ENCODE measurements around the gene PRM3. TPM values are rescaled to one million over a fixed set of nuclear protein-coding genes. Genes with fewer than 3 reads are reported as not detected.

PRM3 gene
- total RNA-seq, 1 donor from 2014 or later = not detected

DNA sequence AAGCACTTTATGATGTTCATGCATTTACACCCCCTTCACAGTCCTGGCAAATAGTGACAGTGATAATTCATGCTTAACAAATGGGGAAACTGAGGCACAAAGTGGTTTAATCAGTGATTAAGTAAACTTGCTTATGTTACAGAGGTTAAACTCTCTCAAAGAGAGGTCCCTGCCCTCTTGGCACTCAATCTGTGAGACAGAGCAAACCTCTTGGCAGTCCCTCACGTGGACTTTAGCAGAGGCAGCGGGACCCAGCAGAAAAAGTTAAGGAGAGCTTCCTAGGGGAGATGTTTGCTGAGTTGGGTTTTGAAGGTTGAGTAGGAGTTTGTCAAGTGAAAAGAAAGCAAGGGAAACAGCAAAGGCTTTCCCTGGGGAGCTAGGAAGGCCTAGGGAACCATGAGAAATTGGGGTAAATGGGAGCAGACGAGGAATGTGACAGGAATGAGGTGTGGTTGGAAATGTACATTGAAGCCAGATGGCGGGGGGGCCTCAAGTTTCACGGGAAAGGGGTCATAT is 28.1 kb downstream of the PRM3 start:
- H3K9me3 Mint-ChIP-seq = no peaks in the 10 kb centered on the region

GRCh38 chr16:11242658-11243057 is 30.8 kb downstream of the PRM3 start:
- no peak overlapping the region for H3K4me3 Mint-ChIP-seq
- peaks cover 9% of the 10 kb centered on the region for H3K36me3 Mint-ChIP-seq (ENCODE audit: low read depth)
- DNase-seq = no peak
- no peaks in the 10 kb centered on the region for H3K27me3 Mint-ChIP-seq
- H3K9me3 Mint-ChIP-seq = no peaks in the 10 kb centered on the region
- no peak overlapping the region for H3K27ac Mint-ChIP-seq
- intact Hi-C loops (cut with micrococcal nuclease) = no loop called here
- H3K4me1 Mint-ChIP-seq = peaks cover 45% of the 10 kb centered on the region

More for the DNA sequence above, 28.1 kb downstream of the PRM3 start:
- H3K27ac Mint-ChIP-seq = peak overlapping the region; percentile 70
- H3K36me3 Mint-ChIP-seq (ENCODE audit: low read depth) = peaks cover 21% of the 10 kb centered on the region
- H3K27me3 Mint-ChIP-seq = no peaks in the 10 kb centered on the region
- DNase-seq = no peak
- intact Hi-C loops (cut with micrococcal nuclease) = no loop called here
- H3K4me1 Mint-ChIP-seq = peaks cover 40% of the 10 kb centered on the region
- no peak overlapping the region for H3K4me3 Mint-ChIP-seq

DNA sequence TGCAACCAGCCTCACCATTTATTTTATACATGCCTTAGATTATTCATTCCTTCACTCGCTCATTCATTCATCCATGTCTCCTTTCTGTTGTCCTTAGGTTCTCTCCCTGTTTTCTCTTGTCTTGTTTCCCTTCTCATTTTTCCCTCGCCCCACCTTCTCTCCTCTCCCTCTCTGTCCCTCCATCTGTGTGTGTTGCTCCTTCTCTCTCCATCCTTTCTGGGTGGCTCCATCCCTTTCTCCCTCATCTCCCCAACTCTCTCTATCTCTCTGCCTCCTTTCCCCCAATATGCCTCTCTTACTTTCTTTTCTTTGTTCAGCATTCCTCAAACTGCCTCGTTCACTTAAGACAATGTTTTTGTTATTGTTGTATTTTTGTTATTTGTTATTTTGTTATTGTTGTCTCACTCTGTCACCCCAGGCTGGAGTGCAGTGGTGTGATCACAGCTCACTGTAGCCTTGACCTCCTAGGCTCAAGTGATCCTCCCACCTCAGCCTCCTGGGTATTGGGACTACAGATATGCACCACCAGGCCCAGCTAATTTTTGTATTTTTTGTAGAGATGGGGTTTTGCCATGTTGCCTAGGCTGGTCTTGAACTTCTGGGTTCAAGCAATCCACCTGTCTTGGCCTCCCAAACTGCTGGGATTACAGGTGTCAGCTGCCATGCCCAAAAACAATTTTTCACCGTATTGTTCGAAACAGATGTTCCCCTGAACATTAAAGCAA is 31.8 kb downstream of the PRM3 start:
- Mint-ChIP-seq H3K4me1 (peaks cover 46% of the 10 kb centered on the region), H3K36me3 (ENCODE audit: low read depth) (peaks cover under 1% of the 10 kb centered on the region), H3K27me3 (no peaks in the 10 kb centered on the region), H3K27ac (no peak overlapping the region), H3K4me3 (no peak overlapping the region), H3K9me3 (no peaks in the 10 kb centered on the region)
- no peak for DNase-seq
- intact Hi-C loops (cut with micrococcal nuclease) = no loop called here

DNA sequence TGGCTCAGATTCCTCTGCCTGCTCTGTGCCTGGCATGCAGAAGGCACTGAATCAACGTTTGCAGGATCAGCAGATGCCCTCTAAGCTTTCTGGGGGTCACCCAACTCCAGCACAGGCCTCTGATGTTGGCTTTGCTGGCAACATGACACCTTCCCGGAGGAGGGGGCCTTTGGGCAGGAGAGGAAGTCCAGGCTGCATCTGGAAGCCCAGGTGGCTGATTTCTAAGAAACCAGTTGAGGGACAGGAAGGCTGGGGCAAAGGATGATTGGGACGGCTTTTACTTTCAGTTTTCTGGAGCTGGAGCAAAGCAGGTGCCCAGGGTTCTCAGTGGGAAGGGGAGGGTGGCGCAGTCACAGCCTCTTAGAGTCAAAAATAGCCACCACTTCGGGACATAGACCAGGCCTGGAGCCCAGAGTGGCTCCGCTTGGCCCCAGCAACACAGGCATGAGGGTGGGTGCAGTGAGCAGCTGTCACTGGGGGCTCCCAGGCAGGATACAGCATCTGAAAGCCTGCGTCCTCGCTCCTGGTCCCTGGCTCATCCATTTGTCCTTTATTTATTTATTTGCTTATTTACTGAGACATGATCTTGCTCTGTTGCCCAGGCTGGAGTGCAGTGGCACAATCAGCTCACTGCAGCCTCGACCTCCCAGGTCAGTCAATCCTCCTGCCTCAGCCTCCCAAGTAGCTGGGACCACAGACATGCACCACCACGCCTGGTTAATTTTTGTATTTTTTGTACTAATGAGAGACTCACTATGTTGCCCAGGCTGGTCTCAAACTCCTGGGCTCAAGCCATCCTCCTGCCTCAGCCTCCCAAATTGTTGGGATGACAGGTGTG is 32.6 kb downstream of the PRM3 start:
- peak overlapping the region; percentile 56 for H3K4me3 Mint-ChIP-seq
- peak; percentile 85 for DNase-seq
- peaks cover 42% of the 10 kb centered on the region for H3K4me1 Mint-ChIP-seq
- no peaks in the 10 kb centered on the region for H3K27me3 Mint-ChIP-seq
- intact Hi-C loops (cut with micrococcal nuclease) = no loop called here
- no peaks in the 10 kb centered on the region for H3K9me3 Mint-ChIP-seq
- no peaks in the 10 kb centered on the region for H3K36me3 Mint-ChIP-seq (ENCODE audit: low read depth)
- H3K27ac Mint-ChIP-seq = peak overlapping the region; percentile 83

GRCh38 chr16:11239644-11240632 is 33.5 kb downstream of the PRM3 start:
- H3K9me3 Mint-ChIP-seq = no peaks in the 10 kb centered on the region
- intact Hi-C loops (cut with micrococcal nuclease) = no loop called here
- H3K27me3 Mint-ChIP-seq = no peaks in the 10 kb centered on the region
- H3K27ac Mint-ChIP-seq = peak overlapping the region; percentile 83
- no peaks in the 10 kb centered on the region for H3K36me3 Mint-ChIP-seq (ENCODE audit: low read depth)
- H3K4me1 Mint-ChIP-seq = peaks cover 41% of the 10 kb centered on the region
- H3K4me3 Mint-ChIP-seq = peak overlapping the region; percentile 56
- no peak for DNase-seq

GRCh38 chr16:11238272-11239202 is 34.9 kb downstream of the PRM3 start:
- H3K27me3 Mint-ChIP-seq = no peaks in the 10 kb centered on the region
- H3K27ac Mint-ChIP-seq = peak overlapping the region; percentile 39
- H3K4me1 Mint-ChIP-seq = peaks cover 52% of the 10 kb centered on the region
- DNase-seq = no peak
- H3K9me3 Mint-ChIP-seq = no peaks in the 10 kb centered on the region
- intact Hi-C loops (cut with micrococcal nuclease) = no loop called here
- no peaks in the 10 kb centered on the region for H3K36me3 Mint-ChIP-seq (ENCODE audit: low read depth)
- H3K4me3 Mint-ChIP-seq = no peak overlapping the region

GRCh38 chr16:11236461-11237254 is 36.8 kb downstream of the PRM3 start:
- H3K9me3 Mint-ChIP-seq = no peaks in the 10 kb centered on the region
- no peaks in the 10 kb centered on the region for H3K36me3 Mint-ChIP-seq (ENCODE audit: low read depth)
- intact Hi-C loops (cut with micrococcal nuclease) = no loop called here
- H3K4me1 Mint-ChIP-seq = peaks cover 68% of the 10 kb centered on the region
- peak overlapping the region; percentile 15 for H3K4me3 Mint-ChIP-seq
- no peak for DNase-seq
- no peaks in the 10 kb centered on the region for H3K27me3 Mint-ChIP-seq
- peak overlapping the region; percentile 72 for H3K27ac Mint-ChIP-seq

DNA sequence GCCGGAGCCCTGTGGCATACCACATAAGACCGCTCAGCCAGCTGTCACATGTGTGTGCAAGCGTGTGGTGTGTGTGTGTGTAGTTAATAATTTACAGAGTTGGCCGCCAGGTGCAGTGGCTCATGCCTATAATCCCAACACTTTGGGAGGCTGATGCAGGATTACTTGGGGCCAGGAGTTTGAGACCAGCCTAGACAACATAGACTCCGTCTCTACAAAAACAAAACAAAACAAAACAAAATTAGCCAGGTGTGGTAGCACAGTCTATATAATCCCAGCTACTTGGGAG is 37.8 kb downstream of the PRM3 start:
- intact Hi-C loops (cut with micrococcal nuclease) = no loop called here
- peaks cover 73% of the 10 kb centered on the region for H3K4me1 Mint-ChIP-seq

DNA sequence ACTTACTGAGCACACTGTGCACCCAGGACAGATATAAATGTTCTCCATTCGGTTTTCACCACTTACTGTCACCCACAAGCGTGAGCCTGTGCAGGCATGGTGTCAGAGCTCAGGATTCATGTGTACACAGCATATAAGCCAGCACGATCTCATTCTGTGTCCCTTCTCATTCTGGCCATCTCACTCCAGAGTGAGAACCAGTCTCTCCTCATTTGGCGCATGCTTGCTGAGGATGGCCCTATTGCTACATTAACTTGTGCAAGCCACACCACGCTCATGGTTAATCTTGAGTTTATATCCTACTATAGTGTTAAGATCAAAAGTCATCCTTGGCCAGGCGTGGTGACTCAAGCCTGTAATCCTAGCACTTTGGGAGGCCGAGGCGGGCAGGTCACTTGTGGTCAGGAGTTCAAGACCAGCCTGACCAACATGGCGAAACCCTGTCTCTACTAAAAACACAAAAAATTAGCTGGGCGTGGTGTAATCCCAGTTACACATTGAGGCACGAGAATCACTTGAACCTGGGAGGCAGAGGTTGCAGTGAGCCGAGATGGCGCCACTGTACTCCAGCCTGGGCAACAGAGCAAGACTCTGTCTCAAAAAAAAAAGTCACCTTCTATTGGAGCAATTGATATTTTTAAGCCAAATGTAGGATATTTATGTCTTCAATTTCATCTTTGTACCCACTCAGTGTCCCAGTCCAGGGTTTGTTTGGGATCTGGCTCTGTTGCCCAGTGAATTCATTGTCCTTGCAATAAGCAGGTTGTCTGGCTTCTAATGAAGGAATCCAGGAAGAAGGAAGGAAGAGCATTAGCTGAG is 38.3 kb downstream of the PRM3 start:
- no peaks in the 10 kb centered on the region for H3K9me3 Mint-ChIP-seq
- H3K27ac Mint-ChIP-seq = peak overlapping the region; percentile 68
- intact Hi-C loops (cut with micrococcal nuclease) = loop anchor here (1.0 kb wide), 3 partner anchors 17 to 271 kb away; no protein-coding TSS in a partner anchor
- H3K4me3 Mint-ChIP-seq = peak overlapping the region; percentile 19
- no peaks in the 10 kb centered on the region for H3K36me3 Mint-ChIP-seq (ENCODE audit: low read depth)
- no peaks in the 10 kb centered on the region for H3K27me3 Mint-ChIP-seq
- DNase-seq = peak; percentile 68
- H3K4me1 Mint-ChIP-seq = peaks cover 69% of the 10 kb centered on the region

More for the DNA sequence above, 37.8 kb downstream of the PRM3 start:
- Mint-ChIP-seq H3K4me3 (no peak overlapping the region), H3K27me3 (no peaks in the 10 kb centered on the region), H3K9me3 (no peaks in the 10 kb centered on the region), H3K36me3 (ENCODE audit: low read depth) (no peaks in the 10 kb centered on the region), H3K27ac (peak overlapping the region; percentile 68)
- DNase-seq = no peak

- H3K4me1 Mint-ChIP-seq = peaks cover 71% of the 10 kb centered on the region
Observed at GRCh38 chr16:11233727-11234376, 39.6 kb downstream of the PRM3 start.

More at GRCh38 chr16:11233727-11234376, 39.6 kb downstream of the PRM3 start:
- peak; percentile 91 for DNase-seq
- no peaks in the 10 kb centered on the region for H3K27me3 Mint-ChIP-seq
- peak overlapping the region; percentile 98 for H3K27ac Mint-ChIP-seq
- H3K4me3 Mint-ChIP-seq = peak overlapping the region; percentile 78
- H3K36me3 Mint-ChIP-seq (ENCODE audit: low read depth) = no peaks in the 10 kb centered on the region
- intact Hi-C loops (cut with micrococcal nuclease) = loop anchor here (1.0 kb wide), 8 partner anchors 9 to 270 kb away; no protein-coding TSS in a partner anchor
- no peaks in the 10 kb centered on the region for H3K9me3 Mint-ChIP-seq
